HG02588 (cell line): ENCODE results near the gene SPATS1.
"Not testable (repeated sequence)": the region's sequence is repeated elsewhere in the genome, so short reads cannot be mapped to it uniquely, and the experiment has no call there.

Source experiments
- ATAC-seq: cut with Tn5 transposase; IDR thresholded peaks from one replicate; pipeline ENCODE4 v1.9.1; 2021; ENCODE audit warnings: mild to moderate bottlenecking, moderate library complexity; ENCODE audit not compliant: unreplicated experiment

Gene SPATS1

DNA sequence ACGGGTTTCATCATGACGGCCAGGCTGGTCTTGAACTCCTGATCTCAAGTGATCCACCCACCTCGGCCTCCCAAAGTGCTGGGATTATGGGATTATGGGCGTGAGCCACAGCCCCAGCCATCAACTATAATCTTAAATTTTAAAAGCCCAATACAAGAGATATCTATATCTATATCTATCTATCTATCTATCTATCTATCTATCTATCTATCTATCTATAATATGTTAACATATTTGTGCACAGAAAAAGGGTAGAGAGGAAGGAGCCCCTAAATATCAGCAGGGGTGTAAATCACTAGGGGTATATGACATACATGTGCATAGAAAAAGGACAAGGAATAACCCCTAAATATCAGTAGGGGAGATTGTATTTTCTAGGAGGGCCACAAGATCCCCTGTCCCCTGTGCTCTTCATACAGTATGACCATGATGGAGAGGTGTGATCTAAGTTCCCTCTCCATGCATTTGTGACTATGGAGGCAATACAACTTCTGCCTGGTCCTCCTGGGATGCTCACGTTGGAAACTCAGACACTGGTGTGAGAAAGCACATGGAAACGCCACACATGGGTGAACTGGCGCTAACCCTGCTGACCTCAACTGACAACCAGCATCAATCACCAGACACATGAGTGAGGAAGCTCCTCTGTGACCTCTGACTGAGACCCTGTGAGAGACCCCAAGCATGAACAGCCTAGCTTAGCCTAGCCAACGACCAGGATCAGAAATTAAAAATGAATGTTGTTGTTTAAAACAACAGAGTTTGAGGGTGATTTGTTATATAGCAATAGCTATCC lies 1.2 kb upstream of the SPATS1 start:
- ATAC-seq: no peak

DNA sequence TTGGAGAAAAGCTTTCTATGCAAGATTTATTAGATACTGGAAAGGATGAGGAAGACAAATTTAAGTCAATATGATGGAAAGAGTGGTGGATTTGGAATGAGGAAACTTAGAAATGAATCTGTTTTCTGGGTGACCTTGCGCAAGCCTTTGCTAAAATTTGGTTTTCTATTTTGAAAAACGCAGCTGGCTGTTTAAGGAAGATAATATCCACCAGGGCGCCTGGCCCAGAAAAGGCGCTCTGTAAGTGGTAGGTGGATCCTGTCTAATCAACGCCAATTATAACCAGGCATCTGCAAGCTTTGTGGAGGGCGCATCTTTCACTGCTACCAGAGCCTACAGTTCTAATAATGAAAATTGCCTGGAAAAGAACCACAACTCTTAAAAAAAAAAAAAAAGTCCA lies 398 bp upstream of the SPATS1 start:
- ATAC-seq: no peak

DNA sequence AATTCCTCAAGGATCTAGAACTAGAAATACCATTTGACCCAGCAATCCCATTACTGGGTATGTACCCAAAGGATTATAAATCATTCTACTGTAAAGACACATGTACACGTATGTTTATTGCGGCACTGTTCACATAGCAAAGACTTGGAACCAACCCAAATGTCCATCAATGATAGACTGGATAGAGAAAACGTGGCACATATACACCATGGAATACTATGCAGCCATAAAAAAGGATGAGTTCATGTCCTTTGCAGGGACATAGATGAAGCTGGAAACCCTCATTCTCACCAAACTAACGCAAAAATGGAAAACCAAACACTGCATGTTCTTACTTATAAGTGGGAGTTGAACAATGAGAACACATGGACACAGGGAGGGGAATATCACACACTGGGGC lies 4.4 kb downstream of the SPATS1 start:
- ATAC-seq: not testable (repeated sequence)

DNA sequence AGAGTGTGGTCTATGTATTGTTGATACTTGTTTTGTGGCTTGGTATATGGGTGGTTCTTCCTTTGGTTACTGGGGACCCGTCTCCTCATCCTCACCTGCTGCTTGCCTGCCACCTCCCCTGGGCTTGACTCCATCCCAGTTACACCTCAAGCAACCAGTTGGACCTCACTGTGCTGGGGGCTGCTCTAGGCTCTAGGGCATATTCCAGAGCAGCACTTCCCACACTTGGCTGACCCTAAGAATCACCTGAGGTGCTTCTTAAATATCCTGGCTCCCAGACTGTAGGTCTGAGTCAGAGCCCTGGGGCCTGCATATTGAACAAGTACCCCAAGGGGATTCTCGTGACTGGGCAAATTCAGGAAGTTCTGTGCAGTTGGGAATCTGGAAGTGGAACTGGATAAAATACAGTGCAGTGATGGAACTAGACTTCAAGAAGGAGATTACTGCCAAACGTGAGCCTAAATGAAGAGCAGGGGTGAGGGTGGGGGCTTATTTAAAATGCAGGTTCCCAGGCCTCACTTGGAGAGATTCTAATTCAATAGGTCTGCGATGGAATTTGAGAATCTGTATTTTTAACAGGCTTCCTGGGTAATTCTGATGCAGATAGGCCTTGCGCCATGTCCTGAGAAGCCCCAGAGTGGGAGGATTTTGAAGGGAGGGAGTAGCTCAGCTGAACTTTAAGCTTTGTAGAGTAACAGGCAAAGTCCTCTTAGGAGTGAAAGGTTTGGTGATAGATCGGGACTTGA lies 7.6 kb downstream of the SPATS1 start:
- ATAC-seq: no peak

DNA sequence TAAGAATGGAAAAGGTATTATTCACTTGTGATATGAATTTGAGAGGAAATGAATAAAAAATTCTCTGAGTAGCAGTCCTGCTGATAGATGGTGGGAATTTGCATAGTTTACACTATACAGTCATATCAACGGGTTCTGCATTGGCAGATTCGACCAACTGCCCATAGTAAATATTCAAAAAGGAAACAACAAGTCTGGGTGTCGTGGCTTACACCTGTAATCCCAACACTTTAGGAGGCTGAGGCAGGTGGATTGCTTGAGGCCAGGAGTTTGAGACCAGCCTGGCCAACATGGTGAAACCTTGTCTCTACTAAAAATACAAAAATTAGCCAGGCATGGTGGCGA lies 8.2 kb downstream of the SPATS1 start:
- not testable (repeated sequence) for ATAC-seq

DNA sequence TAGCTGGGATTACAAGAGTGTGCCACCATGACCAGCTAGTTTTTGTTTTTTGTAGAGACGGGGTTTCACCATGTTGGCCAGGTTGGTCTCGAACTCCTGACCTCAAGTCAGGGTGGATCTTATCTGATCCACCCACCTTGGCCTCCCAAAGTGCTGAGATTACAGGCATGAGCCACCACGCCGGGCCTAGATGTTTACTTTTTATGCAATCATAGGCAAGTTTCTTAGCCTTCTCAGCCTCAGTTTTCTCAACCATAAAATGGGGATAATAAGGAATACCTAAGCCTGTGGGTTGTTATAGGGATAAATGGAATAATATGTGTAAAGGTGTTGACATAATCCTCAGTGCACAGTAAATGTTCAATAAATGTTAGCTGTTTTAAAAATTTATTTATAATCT lies 9.8 kb downstream of the SPATS1 start:
- no peak for ATAC-seq

DNA sequence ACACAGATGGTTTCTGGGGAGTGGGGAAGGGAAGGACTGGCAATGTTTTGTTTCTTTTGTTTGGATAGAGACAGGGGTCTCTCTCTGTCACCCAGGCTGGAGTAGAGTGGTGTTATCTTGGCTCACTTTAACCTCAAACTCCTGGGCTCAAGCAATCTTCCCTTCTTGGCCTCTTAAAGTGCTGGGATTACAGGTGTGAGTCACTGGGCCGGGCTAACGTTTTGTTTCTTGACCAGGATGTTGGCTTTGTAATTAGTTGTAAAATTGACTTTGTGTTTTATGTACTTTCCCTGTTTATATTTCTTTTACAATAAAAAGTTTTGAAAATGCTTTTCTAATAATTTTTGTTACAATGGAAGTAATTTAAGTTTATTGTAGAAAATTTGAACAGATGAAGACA lies 10.9 kb downstream of the SPATS1 start:
- ATAC-seq: no peak

DNA sequence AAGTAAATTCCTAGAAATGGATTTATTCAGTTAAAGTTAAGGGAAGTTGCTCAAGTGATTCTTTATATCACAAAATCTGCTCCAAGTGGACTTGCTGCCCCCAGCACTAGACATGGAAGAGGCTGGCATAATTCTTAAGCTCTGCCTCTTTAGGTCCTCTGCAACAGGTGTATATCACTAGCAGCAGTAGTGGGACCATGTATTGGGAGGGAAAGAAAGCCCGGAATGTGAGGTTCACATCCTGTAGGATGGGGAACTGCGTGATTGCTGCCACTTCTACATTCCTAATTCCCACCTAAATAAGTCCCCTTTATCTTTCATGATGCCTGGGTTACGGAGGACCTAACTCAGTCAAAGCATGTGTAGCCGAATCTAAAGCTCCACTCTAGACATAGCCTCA lies 13.2 kb downstream of the SPATS1 start:
- ATAC-seq: no peak

DNA sequence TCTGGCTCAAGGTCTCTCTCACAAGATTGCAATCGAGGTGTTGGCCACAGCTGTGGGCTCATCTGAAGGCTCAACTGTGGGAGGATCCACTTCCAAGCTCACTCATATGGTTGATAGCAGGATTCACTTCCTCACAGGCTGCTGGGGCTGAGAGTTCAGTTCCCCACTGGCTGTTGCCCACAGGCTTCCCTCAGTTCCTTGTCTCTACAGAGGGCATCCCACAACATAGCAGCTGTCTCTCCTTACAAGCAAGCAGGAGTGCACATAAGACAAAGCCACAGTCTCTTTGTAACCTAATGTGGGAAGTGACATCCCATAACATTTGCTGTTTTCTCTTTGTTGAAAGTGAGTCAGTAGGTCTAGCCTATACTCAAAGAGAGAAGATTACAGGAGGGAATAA lies 14.0 kb downstream of the SPATS1 start:
- ATAC-seq: no peak

DNA sequence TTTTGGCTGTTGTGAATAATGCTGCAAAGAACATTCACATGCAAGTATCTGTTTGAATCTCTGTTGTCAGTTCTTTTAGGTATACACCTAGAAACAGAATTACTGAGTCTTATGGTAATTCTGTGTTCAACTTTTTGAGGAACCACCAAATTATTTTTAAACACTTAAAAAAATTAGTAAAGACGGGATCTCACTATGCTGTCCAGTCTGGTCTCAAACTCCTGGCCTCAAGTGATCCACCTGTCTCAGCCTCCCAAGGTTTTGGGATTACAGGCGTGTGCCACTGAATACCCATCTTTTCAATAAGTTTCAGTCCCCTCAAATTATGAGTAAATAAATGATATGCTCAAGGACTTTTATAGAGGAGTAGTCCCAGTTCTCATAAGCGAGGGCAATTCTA lies 17.5 kb downstream of the SPATS1 start:
- ATAC-seq: no peak

DNA sequence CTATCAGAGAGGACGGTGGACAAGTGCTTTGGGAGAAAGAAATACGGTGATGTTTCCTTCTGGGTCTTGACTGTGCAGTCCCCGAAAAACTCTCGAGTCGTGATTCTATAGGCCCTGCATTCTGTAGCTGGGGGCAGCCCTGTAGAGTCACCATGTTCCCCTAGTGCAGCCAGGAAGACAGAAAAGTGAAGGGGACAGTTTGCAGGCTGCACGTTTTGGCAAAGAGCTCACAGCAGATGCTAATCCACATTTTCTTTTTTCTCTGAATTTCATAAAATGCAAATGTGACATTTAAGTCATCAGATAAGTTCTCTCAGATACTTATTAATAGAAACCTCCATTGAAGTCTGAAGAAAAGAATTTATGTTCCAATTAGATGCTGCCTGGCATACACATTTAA lies 19.5 kb downstream of the SPATS1 start:
- ATAC-seq: no peak

DNA sequence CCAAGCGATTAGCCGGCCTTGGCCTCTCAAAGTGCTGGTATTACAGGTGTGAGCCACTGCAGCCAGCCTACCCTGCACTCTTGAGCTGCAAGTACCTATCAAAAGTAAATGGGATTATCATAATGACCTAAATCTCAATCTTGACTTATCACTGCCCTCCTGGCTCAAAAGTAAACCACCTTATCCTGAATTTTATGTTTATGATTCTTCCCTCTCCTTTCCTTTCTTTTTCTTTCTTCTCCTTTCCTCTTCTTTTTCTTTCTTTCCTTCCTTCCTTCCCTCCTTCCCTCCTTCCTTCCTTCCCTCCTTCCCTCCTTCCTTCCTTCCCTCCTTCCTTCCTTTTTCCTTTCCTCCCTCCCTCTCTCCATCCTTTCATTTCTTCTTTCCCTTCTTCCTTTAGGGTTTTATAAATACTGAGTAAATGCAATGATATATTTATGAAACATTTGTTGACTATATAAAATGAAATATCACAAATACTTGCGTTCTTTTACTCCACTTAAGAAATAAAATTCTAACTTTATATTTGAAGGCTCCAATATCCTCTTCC lies 21.0 kb downstream of the SPATS1 start:
- ATAC-seq: no peak

DNA sequence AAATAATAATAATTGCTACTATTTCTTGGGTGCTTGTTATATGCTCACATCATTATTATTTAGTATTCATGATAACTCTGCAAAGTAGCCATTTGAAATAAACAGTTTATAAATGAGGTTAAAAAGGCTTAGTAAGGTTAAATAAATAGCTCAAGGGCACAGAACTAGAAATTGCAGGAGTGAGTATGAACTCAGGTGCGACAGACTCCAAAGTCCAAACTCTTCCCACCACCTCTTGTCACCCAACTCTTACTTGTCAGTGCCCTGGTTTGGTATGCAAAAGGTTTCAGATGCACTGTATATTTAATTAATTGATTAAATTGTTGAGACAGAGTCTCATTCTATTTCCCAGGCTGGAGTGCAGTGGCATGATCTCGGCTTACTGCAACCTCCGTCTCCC lies 24.3 kb downstream of the SPATS1 start:
- no peak for ATAC-seq

DNA sequence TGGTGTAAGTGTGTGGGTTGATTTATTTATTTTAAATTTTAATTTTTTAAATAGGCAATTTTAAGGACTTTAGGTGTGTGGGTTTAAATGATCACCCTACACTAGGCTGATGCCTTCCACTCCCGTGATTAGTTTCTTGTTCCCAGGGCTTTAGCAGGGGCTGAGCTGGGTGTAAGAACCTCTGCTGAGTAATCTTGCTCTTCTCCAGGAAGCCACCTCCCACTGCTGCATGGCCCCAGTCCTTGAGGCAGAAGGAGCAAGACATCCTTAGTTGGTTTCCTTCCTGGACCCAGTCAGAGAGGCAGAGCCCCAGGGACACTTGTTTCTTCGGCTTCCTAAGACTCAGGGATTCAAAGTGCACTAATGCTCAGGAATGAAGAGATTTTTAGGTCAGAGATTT lies 25.2 kb downstream of the SPATS1 start:
- ATAC-seq: no peak

DNA sequence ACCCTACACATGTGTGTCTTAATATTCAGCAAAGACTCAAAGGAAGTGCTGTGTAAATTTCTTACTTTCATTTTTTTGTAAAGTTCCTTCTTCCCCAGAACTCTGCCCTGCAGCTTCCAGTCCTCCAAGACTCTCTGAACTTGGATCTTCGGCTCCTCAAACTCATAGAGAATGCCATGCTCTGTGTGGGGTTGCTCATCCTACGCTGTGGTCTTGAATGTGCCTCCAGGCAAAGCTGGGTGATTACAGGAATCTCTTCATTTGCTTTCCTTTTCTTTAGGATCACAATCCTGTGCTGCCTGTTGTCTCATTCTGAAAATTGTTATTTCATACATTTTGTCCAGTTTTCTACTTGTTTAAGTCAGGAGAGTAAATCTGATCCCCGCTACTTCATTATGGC lies 30.6 kb downstream of the SPATS1 start:
- no peak for ATAC-seq

DNA sequence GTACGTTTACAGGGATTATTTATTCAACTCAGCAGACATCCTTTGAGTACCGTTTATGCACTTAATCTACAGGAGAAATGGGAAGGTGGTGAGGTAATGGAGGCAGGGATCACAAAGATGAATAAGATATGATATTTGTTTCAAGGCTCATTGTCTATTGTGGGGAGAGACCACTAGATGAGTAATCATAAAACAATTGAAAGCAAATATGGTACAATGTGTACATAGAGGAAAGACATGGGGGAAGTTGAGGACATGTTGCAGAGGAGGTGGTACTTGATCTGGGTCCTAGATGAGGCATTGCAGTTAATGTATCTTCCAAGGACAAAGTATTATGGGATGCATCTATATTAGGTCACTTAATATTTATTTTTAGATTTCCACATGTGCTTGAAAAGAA lies 31.3 kb downstream of the SPATS1 start:
- ATAC-seq: no peak

DNA sequence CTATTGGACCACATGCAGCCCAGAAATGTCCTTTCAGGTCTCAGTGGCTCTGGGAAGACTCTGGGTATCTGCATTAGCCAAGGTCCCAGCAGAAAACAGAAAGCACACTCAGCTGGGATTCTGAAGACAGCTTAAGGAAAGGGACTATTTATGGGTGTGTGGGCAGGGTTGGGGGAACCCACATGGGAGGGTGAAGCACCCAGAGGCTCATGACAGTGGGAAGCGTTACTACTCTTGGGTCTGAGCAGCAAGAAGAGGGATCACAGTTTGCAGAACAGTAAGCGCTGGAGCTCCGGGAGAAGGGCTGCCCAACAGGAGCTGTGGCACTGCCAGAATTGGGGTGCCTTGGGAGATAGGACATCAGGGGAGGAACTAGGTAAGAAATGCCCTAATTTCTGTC lies 32.6 kb downstream of the SPATS1 start:
- no peak for ATAC-seq

DNA sequence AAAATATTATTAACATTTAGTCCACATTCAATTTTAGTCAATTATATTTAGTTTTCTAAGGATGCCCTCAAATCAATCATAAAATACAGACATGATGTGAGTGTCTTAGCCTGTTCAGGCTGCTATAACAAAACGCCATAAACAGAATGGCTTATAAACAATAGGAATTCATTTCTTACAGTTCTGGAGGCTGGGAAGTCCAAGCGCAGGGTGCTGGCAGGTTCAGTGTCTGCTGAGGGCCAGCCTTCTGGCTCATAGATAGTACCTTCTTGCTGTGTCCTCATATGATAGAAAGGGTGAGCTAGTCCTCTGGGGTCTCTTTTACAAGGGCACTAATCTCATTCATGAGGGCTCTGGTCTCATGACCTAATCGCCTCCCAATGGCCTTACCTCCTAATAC lies 35.0 kb downstream of the SPATS1 start:
- ATAC-seq: no peak

DNA sequence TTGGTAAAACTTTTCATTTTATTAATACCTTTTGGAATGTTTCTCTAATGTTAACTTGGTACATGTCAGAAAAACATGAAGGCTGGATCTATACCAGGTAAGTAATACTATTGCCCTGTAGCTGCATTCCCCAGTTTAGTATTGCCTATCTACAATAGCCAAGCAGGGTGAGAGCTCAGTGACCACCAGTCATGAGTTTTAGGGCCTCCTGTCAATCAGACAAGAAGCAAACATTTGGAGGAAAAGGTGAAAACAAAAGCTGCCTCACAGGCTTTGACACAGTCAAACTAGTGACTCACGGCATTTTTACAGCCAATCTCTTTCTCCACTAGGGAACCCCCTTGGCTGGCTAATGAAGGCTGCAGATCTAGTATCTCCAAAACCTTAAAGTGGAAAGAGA lies 35.5 kb downstream of the SPATS1 start:
- ATAC-seq: no peak

DNA sequence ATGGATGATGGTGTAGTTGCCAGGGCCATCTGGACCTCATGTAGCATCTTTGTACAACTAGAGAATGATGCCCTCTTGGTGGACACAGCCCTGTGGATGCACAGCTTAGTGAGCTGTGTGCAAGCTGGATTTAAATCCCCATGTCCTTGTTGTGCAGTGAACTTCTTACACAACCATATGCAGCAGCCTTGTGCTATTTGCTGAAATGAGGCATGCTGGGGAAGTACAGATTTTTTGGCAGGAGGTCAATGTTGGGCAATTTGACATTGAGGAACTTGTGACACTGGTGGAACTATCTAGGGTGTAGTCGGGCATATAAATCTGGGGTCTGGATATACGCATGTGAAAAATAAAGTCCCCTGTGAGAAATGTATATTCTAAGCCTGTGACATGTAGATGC lies 39.3 kb downstream of the SPATS1 start:
- no peak for ATAC-seq

DNA sequence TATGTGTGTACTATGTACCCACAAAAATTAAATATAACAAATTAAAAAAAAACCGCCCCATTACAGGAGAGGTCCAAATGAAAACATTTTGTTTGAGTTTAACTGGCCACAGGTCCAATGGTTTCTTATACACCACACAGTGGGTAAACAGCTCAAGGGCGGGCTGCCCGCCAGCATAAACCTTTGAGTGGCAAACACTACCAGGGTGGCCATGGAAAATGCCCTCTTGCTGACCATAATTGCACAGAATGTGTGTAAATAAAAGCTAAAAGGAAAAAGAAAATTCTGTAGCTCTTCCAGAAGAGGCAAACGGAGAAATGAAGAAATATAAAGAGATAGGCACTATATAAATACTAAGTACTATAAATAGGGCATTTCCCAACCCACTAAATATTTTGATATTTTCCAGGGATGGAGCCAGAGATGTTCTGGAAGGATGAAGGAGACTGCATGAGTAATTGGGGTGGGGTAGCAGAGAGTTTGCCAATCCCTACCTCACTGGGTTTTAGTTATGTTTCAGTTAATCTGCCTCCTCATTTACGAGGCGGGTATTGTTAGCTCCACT lies 44.0 kb downstream of the SPATS1 start:
- ATAC-seq: no peak

DNA sequence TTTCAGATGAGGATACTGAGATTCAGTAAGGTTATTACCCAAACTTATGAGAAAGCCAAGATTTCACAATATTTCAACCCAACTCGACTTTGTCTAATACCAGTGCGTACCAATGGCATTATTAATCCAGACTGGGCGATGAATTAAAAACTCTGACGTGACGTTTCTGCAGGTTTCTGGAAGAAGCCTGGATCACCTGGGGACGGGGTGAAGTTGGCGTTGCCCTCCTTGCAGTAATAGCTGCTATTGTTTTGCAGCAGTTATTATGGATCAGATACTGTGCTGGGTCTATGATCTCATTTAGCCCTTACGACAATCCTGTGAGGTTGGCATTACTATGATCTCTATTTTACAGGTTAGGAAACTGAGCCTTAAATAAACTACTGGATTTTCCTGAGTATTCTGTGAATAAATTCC lies 44.5 kb downstream of the SPATS1 start:
- peak; percentile 3 for ATAC-seq
